A549 (cell line): ENCODE measurements around the gene FOLR2. TPM values are rescaled to one million over a fixed set of nuclear protein-coding genes. Genes with fewer than 3 reads are reported as not detected.
A peak's percentile ranks its signal among the peaks of the same experiment; 100 is the strongest.

Experiments used
- ATAC-seq, 2 experiments: fragments of 200-7000 bp in 1 of 2; fragments of >200 bp in 1 of 2; cut with Nextera tagmentation in 1 of 2; cut with Tn5 transposase in 1 of 2; 3 replicates each; pipeline versions ENCODE4 v1.8.0 to v1.9.1; 2018 to 2020; ENCODE audit warnings: mild to moderate bottlenecking in 1 of 2, moderate library complexity in 1 of 2
- CTCF ChIA-PET: fragments of 300-600 bp; sonication (Branson Sonifier 250); formaldehyde crosslinking; extraction: SDS; loops from one replicate; lab custom pipeline; 2021; ENCODE audit warnings: antibody characterized with exemption, inconsistent platforms; lab: Yijun Ruan, JAX
- POLR2A ChIA-PET: fragments of 350-600 bp; formaldehyde crosslinking; extraction: SDS; loops from one replicate; lab custom pipeline; 2021; ENCODE audit warnings: antibody characterized with exemption, inconsistent platforms; lab: Yijun Ruan, JAX
- DNase-seq, 2 experiments: peaks; one replicate each; pipeline versions ENCODE4 v3.0.0 to v3.0.0-alpha.2; 2011 to 2016; ENCODE audit warnings: low read depth in 1 of 2, low spot score in 1 of 2
- FAIRE-seq: peaks from 2 replicates; lab custom pipeline; 2011; peaks lifted over from hg19 to GRCh38; lab: Jason Lieb, UNC
- H3K27ac ChIP-seq, 2 experiments: fragments of >200 bp; sonication (Bioruptor Twin); formaldehyde crosslinking; 3 replicates each; pipeline ENCODE4 v1.5.1; 2016 to 2017
- H3K4me1 ChIP-seq: fragments of >200 bp; sonication (Bioruptor Twin); formaldehyde crosslinking; 3 replicates; pipeline ENCODE4 v1.6.1; 2016
- H3K4me2 ChIP-seq: fragments of >200 bp; sonication (Bioruptor Twin); formaldehyde crosslinking; 3 replicates; pipeline ENCODE4 v1.6.1; 2016
- H3K4me3 ChIP-seq: fragments of >200 bp; sonication (Bioruptor Twin); formaldehyde crosslinking; 3 replicates; pipeline ENCODE4 v1.5.1; 2016
- H3K9me3 ChIP-seq: fragments of >200 bp; sonication (Bioruptor Twin); formaldehyde crosslinking; 3 replicates; pipeline ENCODE4 v1.6.1; 2016
- E2F6 ChIP-seq: IDR thresholded peaks from 2 replicates; pipeline ENCODE4 v1.6.1; 2012; ENCODE audit warnings: low read depth, borderline replicate concordance
- ESRRA ChIP-seq: fragments of 150-350 bp; IDR thresholded peaks from 2 replicates; pipeline ENCODE4 v1.6.1; 2014; ENCODE audit warnings: mild to moderate bottlenecking, low read length, borderline replicate concordance
- HOXB5 ChIP-seq: fragments of 250-450 bp; sonication (Bioruptor Pico); IDR thresholded peaks from 2 replicates; pipeline ENCODE4 v1.5.0; 2020; ENCODE audit warnings: mild to moderate bottlenecking, moderate library complexity
- JUN ChIP-seq, 2 experiments: fragments of >200 bp; sonication (Bioruptor Twin); formaldehyde crosslinking; IDR thresholded peaks; 2 replicates in 1 of 2; 3 replicates in 1 of 2; pipeline ENCODE4 v1.6.1; 2016 to 2017
- KDM1A ChIP-seq: fragments of 200-600 bp; sonication (generic); IDR thresholded peaks from 2 replicates; pipeline ENCODE4 v1.6.1; 2016; ENCODE audit warnings: low read depth, mild to moderate bottlenecking
- MAFK ChIP-seq: fragments of 450-650 bp; IDR thresholded peaks from 2 replicates; pipeline ENCODE4 v1.6.1; 2014; ENCODE audit not compliant: partially characterized antibody
- MAX ChIP-seq: IDR thresholded peaks from 2 replicates; pipeline ENCODE4 v1.6.1; 2012
- NPAS2 ChIP-seq: fragments of 250-450 bp; sonication (Bioruptor Pico); IDR thresholded peaks from 2 replicates; pipeline ENCODE4 v1.8.0; 2022; ENCODE audit warnings: mild to moderate bottlenecking, moderate library complexity, borderline replicate concordance
- PHF8 ChIP-seq: fragments of 200-600 bp; sonication (generic); IDR thresholded peaks from 2 replicates; pipeline ENCODE4 v1.6.1; 2016; ENCODE audit warnings: low read depth, mild to moderate bottlenecking, antibody characterized with exemption, moderate library complexity, borderline replicate concordance
- POLR2A ChIP-seq: IDR thresholded peaks from 2 replicates; pipeline ENCODE4 v1.6.1; 2012; ENCODE audit warnings: mild to moderate bottlenecking, low read length
- SMC3 ChIP-seq: fragments of >200 bp; sonication (Bioruptor Twin); formaldehyde crosslinking; IDR thresholded peaks from 3 replicates; pipeline ENCODE4 v1.6.1; 2018; ENCODE audit warnings: inconsistent platforms
- TP53 ChIP-seq: fragments of 250-450 bp; sonication (Bioruptor Pico); IDR thresholded peaks from 2 replicates; pipeline ENCODE4 v1.5.0; 2021; ENCODE audit warnings: mild to moderate bottlenecking, moderate library complexity
- WGBS: methylation state at CpG from one replicate; pipeline ENCODE4 v1.1.6; 2017; ENCODE audit errors: missing lambda C conversion rate; 5-methylcytosine and 5-hydroxymethylcytosine counted together
- polyA plus RNA-seq, 4 experiments: library from polyadenylated mRNA; depleted of rRNA in 3 of 4; stranded (reverse); fragments of >200 nt; fragmentation: RNase III in 1 of 4; extraction: RNeasy Plus Mini Kit Qiagen cat#74134 plus additional on column Dnase treatment in 1 of 4; gene quantifications; 2 replicates in 3 of 4; 3 replicates in 1 of 4; pipeline ENCODE4 v1.2.3, GENCODE V29; 2011 to 2017
- TF ChIP-seq, protein P1 (sequence below): fragments of >200 bp; sonication (Bioruptor Twin); formaldehyde crosslinking; IDR thresholded peaks from 3 replicates; pipeline ENCODE4 v1.6.1; 2016
- TF ChIP-seq, protein P2 (sequence below): fragments of 450-650 bp; IDR thresholded peaks from 2 replicates; pipeline ENCODE4 v1.6.1; 2014; ENCODE audit warnings: antibody characterized with exemption

FOLR2 gene
- polyA plus RNA-seq, 2 of the 4 experiments (the other 2 are of a cell fraction): not detected

GRCh38 chr11:72222907-72223614 lies 6.5 kb downstream of the FOLR2 start:
- H3K9me3 ChIP-seq: no peaks in the 10 kb centered on the region
- 1% methylated on average over 28 of the region's 47 CpGs for WGBS
- TF ChIP-seq MAFK (peak; percentile 9), KDM1A (0 out of 2 replicates have a peak, but pooled peaks have one; percentile 21), TP53 (no peak), SMC3 (no peak), MAX (peak; percentile 55; the same call in 1 of the 2 replicates), PHF8 (peak; percentile 18; the same call in 1 of the 2 replicates)
- POLR2A ChIA-PET: interaction anchor here (0.6 to 1.1 kb wide), 6 partner anchors 14 to 124 kb away, joined by 3 to 4 read pairs (median 4); partner anchors contain the start of gene ANAPC15
- H3K27ac ChIP-seq: peak overlapping the region; percentile 97 to 98
- peaks cover 24% of the 10 kb centered on the region for H3K4me1 ChIP-seq
- FAIRE-seq: no peak
- DNase-seq: peak; percentile 53 to 92
- peak; percentile 75 to 88 for ATAC-seq
- peak overlapping the region; percentile 92 for H3K4me3 ChIP-seq
- H3K4me2 ChIP-seq: peak overlapping the region; percentile 93
- CTCF ChIA-PET: interaction anchor here (0.7 to 9.4 kb wide), 18 partner anchors 14 to 587 kb away, joined by 3 to 83 read pairs (median 3); partner anchors contain the start of gene CLPB

DNA sequence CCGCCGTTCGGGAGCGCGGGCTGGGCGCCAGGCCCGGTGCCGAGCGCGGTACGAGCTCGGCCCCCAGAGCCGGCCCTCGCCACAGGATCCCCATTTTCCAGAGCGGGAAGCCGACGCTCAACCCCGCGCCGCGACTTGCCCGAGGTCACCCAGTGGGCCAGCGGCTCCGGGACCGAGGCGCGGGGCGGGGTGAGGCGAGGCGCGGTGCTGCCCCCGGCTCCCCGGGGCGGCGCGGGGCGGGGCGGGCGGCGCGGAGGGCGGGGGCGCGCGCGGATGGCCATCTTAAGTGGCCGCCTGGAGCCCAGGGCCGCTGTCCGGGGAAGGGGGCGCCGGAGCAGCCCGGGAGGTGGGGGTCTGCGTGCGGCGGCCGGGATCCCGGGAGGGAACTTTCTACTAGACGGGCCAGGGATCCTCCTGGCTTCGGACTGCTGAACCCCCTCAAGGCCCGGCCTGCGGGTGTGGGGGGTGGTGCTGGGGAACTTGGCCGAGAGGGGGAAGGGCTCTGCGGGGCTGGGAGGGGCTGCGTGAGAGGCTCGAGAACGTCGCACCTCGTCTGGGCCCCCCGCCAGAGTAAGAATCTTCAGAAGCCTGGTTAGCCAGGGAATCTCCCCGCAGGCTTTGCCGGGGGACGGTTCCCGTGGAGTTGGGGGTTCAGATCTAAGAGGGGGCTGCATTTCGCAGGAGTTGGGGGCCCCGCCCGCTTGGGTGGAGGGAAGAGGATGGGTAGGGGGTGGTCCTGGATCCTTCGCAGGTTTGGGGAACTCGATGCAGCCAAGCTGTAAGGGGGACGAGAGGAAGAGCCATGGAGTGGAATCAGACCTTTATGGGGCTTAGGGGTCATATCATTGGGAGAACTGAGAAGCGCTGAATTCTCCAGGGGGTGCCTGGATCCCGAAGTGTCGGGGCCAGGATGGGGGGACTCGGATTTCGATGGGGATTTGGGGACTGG lies 7.3 kb downstream of the FOLR2 start:
- FAIRE-seq: no peak
- peak in 1 of 2 experiments; percentile 65 for DNase-seq
- peak overlapping the region; percentile 97 to 98 for H3K27ac ChIP-seq
- TF ChIP-seq ESRRA (peak; percentile 64; the same call in 1 of the 2 replicates), E2F6 (peak; percentile 8; the same call in 1 of the 2 replicates), NPAS2 (CRISPR knock-in tag) (no peak), JUN (IDR thresholded peaks at IDR 0.05) (peak in 1 of 2 experiments; percentile 71; a peak in 3 of 5 replicates), HOXB5 (CRISPR knock-in tag) (0 out of 2 replicates have a peak, but pooled peaks have one; percentile 6), POLR2A (peak; percentile 39), MAX (0 out of 2 replicates have a peak, but pooled peaks have one; percentile 10), PHF8 (peak; percentile 26; the same call in 1 of the 2 replicates)
- TF ChIP-seq, protein P1, sequence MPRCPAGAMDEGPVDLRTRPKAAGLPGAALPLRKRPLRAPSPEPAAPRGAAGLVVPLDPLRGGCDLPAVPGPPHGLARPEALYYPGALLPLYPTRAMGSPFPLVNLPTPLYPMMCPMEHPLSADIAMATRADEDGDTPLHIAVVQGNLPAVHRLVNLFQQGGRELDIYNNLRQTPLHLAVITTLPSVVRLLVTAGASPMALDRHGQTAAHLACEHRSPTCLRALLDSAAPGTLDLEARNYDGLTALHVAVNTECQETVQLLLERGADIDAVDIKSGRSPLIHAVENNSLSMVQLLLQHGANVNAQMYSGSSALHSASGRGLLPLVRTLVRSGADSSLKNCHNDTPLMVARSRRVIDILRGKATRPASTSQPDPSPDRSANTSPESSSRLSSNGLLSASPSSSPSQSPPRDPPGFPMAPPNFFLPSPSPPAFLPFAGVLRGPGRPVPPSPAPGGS: peak; percentile 62; the same call in 2 of the 3 replicates
- TF ChIP-seq, protein P2, sequence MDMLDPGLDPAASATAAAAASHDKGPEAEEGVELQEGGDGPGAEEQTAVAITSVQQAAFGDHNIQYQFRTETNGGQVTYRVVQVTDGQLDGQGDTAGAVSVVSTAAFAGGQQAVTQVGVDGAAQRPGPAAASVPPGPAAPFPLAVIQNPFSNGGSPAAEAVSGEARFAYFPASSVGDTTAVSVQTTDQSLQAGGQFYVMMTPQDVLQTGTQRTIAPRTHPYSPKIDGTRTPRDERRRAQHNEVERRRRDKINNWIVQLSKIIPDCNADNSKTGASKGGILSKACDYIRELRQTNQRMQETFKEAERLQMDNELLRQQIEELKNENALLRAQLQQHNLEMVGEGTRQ: no peak
- ATAC-seq: peak; percentile 63 to 82
- peak overlapping the region; percentile 93 for H3K4me2 ChIP-seq
- H3K4me1 ChIP-seq: peaks cover 24% of the 10 kb centered on the region
- H3K4me3 ChIP-seq: peak overlapping the region; percentile 92
- ChIA-PET POLR2A (interaction anchor here (0.6 to 1.1 kb wide), 6 partner anchors 13 to 123 kb away, joined by 3 to 4 read pairs (median 4); partner anchors contain the start of gene ANAPC15), CTCF (interaction anchor here (0.7 to 9.4 kb wide), 13 partner anchors 13 to 588 kb away, joined by 3 to 83 read pairs (median 4); partner anchors contain the start of gene CLPB)
- WGBS: under 1% methylated on average over 21 of the region's 84 CpGs
- no peaks in the 10 kb centered on the region for H3K9me3 ChIP-seq
